ELR (cell line): Measurements from ENCODE around the gene TCF3.
"Not testable (repeated sequence)": the region's sequence is repeated elsewhere in the genome, so short reads cannot be mapped to it uniquely, and the experiment has no call there.

ENCODE experiments used
- DNase-seq: peaks from one replicate; pipeline ENCODE4 v3.0.0-alpha.2; 2015; ENCODE audit warnings: low read depth

The TCF3 gene

DNA sequence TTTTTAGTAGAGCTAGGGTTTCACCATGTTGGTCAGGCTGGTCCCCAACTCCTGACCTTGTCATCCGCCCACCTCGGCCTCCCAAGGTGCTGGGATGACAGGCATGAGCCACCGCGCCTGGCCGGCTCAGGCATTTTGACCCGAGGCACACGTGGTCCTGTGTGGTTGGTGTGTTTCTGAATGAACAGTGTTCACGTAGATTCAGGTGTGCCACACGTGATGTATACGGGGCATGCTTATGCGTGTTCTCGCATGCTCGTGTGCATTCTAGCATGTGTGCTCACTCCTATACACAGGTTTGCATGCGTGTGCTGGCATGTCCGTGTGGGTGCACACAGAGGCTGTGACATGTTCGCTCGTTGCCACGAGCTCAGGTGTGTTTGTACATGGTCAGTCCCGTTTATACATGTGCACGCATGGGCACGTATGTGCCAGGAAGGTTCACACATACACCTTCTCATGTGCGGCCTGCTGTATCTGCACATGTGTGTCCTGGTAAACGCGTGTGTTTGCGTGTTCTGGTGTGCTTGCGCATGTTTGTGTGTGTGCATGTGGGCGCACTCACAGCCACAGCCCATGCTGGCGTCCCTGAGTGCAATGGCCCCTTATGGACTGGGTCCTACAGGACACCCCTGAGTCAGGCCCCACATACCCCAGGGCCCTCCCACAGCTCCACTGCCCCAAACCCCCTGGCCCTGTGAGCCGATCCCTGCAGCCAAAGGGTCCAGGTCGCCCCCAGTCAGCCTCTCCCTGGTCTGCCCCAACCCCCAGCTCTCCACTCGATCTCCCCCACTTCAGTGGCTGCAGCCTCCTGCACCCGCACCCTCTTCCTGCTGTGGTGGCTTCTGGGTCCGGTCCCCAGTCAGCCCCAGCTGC is 20.6 kb upstream of the TCF3 start:
- DNase-seq, result no peak

- peak; percentile 57 for DNase-seq
Observed at GRCh38 chr19:1672038-1672768, 19.8 kb upstream of the TCF3 start.

DNA sequence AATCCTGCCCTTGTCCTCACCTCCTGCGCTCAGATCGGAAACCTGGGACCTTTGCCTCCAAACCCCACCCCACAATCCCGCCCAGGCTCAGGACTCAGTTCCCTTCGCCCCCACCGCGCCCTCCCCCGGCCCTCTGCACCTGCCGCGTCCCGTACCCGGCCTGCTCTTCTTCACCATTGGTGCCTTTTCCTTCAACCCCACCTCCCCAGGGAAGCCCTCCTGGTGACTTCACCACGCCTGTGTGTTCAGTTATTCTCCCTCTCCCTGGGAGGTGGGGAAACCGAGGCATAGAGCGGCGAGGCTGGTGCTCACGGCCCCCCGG is 19.3 kb upstream of the TCF3 start:
- no peak for DNase-seq

DNA sequence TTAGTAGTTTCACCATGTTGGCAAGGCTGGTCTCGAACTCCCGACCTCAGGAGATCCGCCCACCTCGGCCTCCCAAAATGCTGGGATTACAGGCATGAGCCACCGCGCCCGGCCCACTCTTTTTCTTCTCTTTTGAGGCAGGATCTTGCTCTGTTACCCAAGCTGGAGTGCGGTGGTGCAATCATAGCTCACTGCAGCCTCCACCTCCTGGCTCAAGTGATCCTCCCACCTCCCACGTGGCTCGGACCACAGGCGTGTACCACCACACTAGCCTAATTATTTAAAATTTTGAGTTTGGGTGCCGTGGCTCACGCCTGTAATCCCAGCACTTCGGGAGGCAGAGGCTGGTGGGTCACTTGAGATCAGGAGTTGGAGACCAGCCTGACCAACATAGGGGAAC is 18.3 kb upstream of the TCF3 start:
- not testable (repeated sequence) for DNase-seq

GRCh38 chr19:1668486-1669270 is 16.3 kb upstream of the TCF3 start:
- peak; percentile 29 for DNase-seq

- no peak for DNase-seq
Observed at GRCh38 chr19:1668048-1668485, 15.7 kb upstream of the TCF3 start.

DNA sequence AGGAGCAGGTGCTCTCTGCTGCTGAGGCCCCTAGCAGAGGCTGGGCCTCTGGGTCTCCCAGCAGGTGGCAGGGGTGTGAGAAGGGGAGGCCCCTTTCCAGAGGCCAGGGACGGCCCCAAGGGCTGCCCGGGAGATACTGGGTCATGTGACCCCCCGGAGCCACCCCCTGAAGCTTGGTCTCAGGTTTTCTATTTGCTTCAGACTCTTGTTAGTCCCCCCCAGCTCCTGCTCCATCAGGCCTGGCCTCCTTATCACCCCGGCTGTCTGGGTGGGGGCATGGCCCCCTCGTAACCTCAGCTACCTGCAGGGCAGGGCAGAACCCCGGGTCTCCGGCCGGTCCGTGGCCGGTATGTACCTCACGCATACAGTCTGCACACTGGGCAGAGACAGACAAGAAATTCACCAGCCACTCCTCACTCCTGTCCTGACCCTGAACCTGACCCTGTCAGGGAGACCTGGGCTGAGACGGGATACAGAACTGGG is 13.2 kb upstream of the TCF3 start:
- DNase-seq, result no peak

GRCh38 chr19:1663852-1664251 is 11.4 kb upstream of the TCF3 start:
- no peak for DNase-seq

DNA sequence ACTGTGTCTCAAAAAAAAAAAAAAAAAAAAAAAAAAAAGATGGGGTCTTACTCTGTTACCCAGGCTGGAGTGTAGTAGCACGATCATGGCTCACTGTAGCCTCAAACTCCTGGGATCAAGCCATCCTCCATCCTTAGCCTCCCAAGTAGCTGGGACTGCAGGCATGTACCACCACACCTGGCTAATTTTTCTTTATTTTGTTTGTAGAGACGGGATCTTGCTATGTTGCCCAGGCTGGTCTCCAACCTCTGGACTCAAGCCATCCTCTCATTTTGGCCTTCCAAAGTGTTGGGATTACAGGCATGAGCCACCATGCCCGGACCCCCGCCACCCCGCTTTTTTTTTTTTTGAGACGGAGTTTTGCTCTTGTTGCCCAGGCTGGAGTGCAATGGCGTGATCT is 10.8 kb upstream of the TCF3 start:
- DNase-seq, result not testable (repeated sequence)

- no peak for DNase-seq
Observed at GRCh38 chr19:1661995-1662394, 9.6 kb upstream of the TCF3 start.

- no peak for DNase-seq
Observed at GRCh38 chr19:1659084-1659427, 6.6 kb upstream of the TCF3 start.

GRCh38 chr19:1658150-1659083 is 6.0 kb upstream of the TCF3 start:
- no peak for DNase-seq

DNA sequence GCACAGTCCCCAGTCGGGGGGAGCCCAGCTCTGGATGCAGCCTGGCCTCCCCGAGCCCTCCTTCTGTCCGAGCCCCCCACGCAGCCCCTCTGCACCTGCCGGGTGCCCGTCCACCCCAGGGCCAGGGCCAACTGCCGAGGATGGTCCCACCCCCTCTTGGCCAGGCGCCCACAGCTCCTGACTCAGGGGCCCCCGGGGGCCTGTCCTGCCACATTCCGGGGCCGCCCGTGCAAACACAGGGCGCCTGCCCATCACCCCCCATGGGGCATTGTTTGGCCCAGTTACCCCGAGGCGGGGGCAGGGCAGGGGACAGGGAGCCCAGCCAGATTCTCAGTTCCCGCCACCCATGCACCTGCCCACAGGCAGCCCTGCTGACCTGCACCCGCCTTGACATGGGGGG is 5.3 kb upstream of the TCF3 start:
- DNase-seq, result no peak

DNA sequence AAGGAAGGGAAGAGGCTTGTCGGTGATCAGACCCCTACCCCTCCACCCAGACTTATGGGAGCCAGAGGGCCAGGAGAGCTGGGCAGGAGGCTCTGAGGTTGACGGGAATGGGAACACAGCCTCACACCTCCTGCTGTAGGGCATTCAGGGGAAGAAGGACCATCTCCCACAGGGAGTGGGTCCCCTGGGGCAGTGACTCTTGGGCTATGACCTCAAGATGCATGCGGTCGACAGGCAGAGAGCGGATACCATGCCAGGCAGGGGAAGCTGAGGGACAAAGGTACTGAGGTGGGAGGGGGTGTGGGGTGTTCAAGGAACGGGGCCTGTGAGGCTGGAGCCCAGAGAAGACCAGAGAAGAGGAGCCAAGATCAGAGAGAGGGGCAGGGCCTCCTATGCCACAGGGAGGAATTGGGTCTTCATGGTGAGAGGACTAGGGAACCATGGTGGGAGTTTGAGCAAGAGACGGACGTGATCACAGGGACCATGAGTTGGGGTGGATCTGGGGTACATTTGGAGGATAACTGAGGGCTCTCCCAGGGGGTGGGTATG is 4.6 kb upstream of the TCF3 start:
- DNase-seq, result no peak

DNA sequence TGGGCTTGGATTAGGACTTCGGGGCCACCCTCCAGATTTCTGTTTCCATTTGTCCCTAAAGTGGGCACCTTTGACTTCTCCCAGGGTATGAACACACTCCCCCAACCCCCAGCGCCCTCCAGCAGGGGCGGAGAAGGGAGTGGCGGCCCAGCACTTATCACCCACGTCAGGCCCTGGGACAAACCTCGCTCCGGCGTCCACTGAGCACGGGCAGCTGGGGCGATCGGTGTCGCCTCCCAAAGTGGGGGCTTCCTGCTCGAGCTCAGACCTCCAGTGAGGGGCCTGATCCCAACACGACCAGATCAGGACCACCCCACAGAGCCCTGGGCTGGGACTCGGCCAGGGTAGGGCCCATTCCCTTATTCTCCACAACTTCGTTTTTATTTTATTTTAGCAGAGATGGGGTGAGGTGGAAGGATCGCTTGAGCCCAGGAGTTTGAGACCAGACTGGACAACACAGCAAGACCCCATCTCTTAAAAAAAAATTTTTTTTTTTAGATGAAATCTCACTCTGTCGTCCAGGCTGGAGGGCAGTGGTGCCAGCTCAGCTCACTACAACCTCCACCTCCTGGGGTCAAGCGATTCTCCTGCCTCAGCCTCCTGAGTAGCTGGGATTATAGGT is 3.7 kb upstream of the TCF3 start:
- no peak for DNase-seq

DNA sequence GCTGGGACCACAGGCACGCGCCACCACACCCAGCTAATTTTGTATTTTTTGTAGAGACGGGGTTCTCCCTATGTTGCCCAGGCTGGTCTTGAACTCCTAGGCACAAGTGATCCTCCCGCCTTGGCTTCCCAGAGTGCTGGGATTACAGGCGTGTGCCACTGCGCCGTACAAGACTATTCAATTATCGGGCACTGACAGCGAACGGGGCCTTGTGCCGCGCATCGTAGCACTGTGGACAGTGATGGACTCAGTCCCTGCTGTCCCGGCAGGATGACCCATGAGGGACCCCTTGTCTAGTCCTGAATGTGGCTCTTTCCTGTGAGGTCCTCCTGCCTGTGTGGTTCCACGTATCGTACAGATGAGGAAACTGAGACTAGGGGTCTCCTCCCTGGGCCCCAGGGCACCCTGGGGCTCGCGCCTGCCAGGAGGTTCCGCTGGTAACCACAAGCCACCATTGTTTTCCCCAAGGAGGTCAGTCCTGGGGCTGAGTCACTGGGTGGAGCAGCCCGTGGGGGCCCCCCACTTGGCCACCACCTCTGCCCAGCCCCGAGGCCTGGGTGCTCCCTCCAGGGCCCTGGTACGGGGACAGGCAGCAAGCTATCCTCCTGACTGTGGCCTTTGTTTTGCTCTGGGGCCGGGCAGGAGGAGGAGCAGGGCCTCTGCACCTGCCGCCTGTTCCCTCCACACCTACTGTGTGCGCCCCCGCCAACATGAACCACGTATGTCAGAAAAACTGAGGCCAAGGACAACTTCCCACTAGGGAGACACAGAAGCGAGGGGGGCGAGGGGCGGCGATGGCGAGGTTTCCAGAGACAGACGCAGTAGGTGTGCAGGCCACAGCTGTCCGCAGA is 2.9 kb upstream of the TCF3 start:
- DNase-seq, result peak; percentile 60

DNA sequence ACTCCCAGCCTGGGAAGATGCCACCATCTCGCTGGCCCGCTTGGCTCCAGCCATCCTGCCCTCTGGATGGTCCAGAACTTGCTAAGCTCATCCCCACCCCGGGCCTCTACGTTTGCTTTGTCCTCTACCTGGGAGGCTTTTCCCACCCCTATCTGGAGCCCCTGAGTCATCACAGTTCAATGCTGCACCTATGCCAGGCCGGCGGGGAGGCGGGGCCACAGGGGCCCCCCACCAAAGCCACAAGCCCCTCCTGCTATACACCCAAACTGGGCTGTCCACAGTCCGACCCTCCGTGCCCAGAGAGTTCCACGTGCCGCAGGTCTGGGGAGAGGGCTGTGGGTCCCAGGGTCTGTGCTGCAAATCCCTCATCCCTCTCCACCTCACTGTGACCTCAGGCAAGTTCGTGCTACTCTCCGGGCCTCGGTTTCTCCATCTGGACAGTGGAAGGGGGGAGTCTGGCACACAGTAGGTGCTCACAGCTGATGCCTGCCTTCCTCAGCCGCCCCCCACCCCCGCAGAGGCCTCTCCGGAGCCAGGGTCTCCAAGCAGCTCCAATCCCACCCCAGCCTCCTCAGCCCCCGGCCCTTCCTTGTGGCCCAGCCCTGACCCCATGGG is 1.9 kb upstream of the TCF3 start:
- no peak for DNase-seq

DNA sequence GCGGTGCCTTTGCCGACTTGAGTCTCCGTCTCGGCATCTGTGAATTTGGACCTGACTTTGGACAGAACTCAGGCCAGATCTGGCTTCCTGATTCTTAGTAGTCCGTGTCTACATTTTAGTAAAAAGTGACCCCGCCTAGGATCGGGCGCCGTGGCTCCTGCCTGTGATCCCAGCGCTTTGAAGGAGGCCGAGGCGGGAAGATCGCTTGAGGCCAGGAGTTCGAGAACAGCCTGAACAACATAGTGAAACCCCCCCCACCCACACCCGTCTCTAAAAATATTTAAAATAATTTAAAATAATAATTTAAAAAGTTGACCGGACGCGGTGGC is 849 bp upstream of the TCF3 start:
- no peak for DNase-seq

DNA sequence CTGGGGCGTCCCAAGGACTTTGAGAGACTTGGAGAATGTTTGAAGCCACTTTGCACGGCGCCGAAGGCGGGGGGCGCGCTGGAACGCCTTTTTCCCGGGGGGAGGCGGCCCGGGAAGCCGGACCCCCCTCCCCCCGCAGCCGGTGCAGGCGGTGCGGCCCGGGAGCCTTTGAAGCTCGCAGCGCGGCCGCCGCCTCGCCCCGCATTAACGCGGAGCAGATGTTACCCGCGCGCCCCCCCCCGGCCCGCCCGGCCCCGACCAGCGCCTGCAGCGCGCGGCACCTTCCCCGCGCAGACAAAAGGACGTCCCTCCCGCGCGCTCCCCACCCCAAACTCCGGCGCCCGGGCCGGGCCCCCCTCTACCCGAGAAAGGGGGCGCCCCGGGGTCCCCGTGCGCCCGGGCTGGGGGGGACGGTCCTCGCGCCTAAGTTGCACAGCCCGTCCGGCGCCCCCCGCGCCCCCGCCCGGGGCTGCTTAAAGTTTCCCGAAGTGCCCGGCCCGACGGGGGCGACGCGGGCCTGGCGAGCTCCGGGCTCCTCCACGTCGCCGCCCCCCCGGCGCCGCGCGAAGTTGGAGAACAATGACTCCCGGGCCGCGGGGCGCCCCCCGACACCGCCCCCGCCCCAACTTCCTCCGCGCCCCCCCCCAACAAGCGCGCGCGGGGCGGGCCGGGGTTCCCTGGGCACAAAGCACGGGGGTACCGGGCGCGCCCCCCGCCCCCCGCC is 685 bp downstream of the TCF3 start:
- peak; percentile 52 for DNase-seq
